ENCODE measurements around the gene ZNF609.
A peak's percentile ranks its signal among the peaks of the same experiment; 100 is the strongest.

Gene ZNF609

DNA sequence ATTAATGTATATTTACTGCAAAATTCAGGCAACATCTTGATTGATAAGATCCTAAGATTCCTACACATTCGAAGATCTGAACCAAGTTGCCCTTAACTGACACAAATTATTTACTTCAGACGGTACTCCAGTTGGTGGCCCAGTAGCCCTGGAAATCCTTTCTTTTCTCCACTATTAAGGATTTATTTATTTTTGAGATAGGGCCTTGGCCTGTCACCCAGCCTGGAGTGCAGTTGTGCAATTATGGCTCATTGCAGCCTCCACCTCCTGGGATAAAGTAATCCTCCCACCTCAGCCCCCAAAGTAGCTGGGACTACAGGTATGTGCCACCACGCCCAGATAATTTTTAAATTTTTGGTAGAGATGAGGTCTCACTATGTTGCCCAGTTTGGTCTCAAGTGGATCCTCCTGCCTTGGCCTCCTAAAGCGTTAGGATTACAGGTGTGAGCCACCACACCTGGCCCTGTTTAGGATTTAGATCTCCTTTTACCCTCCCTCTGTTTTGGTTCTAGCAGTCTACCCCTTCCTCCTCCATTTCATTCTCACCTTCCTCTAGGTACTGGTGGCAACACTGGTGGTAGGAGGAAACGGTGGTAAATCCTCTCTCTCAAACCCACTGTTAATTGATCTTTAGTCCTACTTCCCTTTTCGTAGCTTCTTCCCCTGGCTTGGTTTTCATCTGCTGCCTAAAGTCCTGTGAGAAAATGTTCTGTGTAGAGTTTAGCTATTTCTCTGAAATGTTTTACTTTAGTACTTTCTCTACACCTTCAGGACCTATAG lies 12.7 kb upstream of the ZNF609 start:
- TF ChIP-seq, protein P1, sequence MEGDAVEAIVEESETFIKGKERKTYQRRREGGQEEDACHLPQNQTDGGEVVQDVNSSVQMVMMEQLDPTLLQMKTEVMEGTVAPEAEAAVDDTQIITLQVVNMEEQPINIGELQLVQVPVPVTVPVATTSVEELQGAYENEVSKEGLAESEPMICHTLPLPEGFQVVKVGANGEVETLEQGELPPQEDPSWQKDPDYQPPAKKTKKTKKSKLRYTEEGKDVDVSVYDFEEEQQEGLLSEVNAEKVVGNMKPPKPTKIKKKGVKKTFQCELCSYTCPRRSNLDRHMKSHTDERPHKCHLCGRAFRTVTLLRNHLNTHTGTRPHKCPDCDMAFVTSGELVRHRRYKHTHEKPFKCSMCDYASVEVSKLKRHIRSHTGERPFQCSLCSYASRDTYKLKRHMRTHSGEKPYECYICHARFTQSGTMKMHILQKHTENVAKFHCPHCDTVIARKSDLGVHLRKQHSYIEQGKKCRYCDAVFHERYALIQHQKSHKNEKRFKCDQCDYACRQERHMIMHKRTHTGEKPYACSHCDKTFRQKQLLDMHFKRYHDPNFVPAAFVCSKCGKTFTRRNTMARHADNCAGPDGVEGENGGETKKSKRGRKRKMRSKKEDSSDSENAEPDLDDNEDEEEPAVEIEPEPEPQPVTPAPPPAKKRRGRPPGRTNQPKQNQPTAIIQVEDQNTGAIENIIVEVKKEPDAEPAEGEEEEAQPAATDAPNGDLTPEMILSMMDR (conservative IDR thresholded peaks at IDR 0.05) = no peak
- no peak overlapping the region for H3K27ac ChIP-seq

- TF ChIP-seq, protein P1 (conservative IDR thresholded peaks at IDR 0.05) = no peak
- H3K27ac ChIP-seq = peak overlapping the region; percentile 88
Observed at GRCh38 chr15:64452988-64453688, 7.2 kb upstream of the ZNF609 start.

- peak overlapping the region; percentile 88 for H3K27ac ChIP-seq
- TF ChIP-seq, protein P1 (conservative IDR thresholded peaks at IDR 0.05) = no peak
Observed at GRCh38 chr15:64453689-64454037, 6.7 kb upstream of the ZNF609 start.

DNA sequence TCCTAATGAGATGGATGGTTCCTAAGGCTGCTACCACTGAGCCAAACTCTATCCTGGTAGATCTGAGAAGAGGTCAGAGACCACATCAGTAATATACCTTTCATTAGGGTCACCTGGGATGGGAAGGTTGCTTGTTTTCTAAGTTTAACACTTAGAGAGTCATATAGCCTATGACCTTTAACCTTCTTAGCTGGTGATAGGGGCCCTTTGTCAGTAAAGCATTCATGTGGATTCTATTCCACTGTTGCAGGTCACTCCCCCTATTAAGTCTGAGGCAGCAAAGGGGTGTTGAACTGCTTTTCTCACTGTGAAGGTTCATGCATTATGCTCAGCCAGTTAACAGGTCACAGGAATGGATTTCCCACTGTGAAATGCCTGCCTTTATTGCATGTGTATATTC lies 6.1 kb upstream of the ZNF609 start:
- TF ChIP-seq, protein P1 (conservative IDR thresholded peaks at IDR 0.05) = no peak
- peak overlapping the region; percentile 88 for H3K27ac ChIP-seq

GRCh38 chr15:64455961-64456371 lies 4.4 kb upstream of the ZNF609 start:
- TF ChIP-seq, protein P1 (conservative IDR thresholded peaks at IDR 0.05) = no peak
- peak overlapping the region; percentile 88 for H3K27ac ChIP-seq

GRCh38 chr15:64456634-64457108 lies 3.7 kb upstream of the ZNF609 start:
- TF ChIP-seq, protein P1 (conservative IDR thresholded peaks at IDR 0.05) = no peak
- peak overlapping the region; percentile 88 for H3K27ac ChIP-seq

DNA sequence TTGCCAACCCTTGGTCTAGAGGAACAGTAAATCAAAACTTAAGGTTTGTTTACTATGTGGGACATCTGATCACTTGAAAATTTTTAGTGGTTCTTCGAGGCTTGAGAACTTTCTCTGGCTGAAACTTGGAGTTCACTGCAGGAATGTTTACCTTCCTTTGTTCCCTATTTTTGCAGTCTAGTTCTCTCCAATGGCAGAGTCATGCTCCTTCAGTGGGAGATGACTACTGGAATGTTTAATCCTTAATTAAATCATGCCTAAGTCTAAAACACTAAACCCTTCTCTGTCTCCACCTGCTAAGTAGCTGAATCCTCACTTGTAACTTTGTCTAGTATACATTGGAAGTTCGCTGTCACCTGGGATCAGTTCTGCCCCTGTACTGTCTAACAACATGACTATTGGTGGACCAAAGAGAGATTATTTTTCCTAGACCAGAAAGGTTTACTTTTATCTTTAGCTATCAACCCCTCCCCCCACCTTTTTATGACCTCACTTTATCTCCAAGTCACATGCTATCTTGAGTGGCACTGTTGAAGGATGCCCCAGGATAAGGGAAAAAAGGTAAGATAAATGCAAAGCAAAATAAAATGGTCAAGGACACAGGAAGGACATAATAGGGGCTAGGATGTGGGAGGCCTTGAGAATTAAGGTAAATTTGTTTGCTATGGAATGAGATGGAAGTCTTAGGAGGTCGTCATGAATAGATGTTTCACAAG lies 1.2 kb upstream of the ZNF609 start:
- H3K27ac ChIP-seq = peak overlapping the region; percentile 88; the same call in 1 of the 2 replicates
- TF ChIP-seq, protein P1 (conservative IDR thresholded peaks at IDR 0.05) = no peak
